ENCODE measurements around the gene TMPRSS6.

The TMPRSS6 gene

DNA sequence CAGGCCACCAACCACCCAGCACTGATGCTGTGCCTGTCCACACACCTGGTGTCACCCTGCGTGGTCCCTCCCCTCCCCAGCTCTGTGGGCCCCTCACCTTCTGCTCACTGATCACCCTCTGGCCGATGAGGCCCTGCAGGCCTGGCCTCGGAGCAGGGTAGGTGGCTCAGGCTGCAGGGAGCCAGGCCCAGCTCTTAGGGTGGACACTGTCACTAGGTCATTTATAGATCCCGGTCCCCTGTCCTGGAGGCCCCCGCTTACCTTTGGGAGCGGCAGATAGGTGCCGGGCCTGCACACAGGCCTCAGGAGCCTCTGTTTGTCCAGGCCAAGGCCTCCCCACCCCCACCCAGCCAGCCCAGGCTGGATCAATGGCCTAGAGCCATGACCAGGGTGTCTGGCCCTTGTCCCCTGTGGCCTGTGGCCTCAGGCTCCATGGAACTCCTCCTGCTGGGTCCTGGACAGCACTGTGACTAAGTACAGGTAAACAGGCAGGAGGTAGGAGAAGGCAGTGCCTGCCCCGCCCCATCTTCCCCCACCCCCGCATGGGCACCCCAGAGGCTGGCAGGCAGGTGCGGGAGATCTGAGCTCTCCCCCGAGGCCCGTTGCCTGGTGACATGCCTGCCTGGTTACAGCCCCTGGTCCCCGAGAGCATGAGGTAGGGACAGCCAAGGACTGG, at the start of gene TMPRSS6:
Gene TMPRSS6 (minus strand): TSS at position 472 of the 676 bp plus-strand sequence. CDS start 6,296 bp downstream, outside the sequence.
- H3K4me3 ChIP-seq (ENCODE audit: low read depth, low read length), result no peak within 1 kb of the TSS

GRCh38 chr22:37158963-37159290, 49.4 kb upstream of the TMPRSS6 start:
- no peak overlapping the region for H3K4me3 ChIP-seq (ENCODE audit: low read depth, low read length)

DNA sequence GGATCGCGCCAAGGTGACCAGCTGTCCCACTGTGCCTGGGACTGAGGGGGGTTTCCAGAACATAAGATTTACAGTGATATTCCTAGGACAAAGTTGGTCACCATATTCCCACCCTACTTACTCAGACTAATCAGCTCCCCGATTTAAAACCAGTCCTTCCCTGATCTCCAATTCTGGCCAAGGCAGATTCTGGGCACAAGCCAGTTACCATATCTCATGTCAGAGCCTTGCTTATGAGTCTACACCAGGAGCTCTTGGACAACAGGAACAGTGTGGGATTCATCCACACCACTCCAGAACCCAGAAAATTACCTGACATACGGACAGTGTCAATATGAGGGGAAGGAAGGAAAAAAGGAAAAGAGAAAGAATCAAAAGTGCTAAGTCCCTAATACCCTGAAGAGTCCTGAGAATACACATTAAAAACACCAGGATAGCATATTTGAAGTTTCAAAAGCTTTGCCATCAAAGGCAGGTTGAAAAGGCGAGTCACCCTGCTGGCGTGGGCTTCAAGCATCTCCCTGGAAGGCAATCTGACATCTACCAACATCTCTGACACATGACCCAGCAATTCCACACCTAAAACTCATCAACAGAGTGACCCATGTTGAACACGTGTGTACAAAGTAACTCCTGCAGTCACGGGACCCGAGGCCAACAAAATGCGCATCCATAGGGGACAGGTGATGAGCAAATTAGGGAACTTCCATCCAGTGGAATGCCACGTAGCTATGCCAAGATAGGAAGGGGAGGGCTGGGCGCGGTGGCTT, 48.2 kb upstream of the TMPRSS6 start:
- H3K4me3 ChIP-seq (ENCODE audit: low read depth, low read length), result no peak overlapping the region

- no peak overlapping the region for H3K4me3 ChIP-seq (ENCODE audit: low read depth, low read length)
Observed at GRCh38 chr22:37156686-37157435, 47.3 kb upstream of the TMPRSS6 start.

DNA sequence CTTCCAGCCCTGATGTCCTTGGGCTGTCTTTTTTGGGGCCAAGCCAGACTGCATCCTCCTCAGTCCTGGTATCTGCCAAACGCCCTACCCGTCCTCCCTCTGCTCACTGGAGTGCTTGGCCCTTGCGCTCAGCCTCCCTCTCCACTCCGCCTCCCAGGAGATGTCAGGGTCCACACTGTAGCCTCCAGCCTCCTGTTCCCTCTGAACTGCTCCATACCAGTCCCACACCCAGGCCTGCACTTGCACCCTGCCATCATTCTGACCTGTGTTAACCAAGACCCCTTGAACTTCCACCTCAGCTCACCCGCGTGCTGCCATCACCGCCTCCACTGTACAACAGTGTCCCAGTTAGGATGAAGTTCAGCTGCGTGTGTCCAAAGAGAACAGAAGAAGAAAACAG, 46.5 kb upstream of the TMPRSS6 start:
- no peak overlapping the region for H3K4me3 ChIP-seq (ENCODE audit: low read depth, low read length)

DNA sequence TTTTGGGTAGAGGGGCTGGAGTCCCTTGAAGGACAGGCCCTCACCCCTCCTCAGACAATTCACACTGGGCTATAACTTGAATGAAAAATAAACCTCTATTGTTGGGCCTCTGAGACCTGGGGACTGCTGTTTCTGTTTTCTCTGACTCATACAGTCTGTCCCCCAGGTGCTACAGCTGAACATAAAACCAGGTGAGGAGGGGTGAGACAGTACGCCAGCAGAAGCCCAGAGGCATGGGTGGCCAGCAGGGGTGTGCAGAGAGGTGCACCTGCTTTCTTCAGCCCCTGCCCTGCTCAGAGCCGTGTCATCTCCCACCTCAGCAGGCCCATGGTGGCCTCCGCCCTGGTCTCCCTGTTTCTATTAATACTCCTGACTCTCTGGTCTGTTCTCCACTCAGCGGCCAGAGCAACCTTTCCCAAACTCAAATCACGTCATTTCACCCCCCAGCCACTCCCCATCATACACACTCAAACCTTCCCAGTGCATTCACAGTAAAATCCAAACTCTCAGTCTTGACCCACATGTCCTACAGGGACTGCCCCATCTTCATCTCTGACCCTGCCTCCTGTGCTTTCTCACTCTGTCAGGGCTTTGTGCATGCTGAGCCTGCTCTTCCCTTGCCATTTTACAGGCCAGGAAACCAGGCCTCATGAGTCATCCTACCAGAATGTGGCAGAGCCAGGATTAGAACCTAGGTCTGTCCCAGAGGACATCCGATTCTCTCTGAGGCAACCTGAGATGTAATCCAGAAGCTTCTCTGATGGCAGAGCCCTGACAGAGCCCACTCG, 45.6 kb upstream of the TMPRSS6 start:
- no peak overlapping the region for H3K4me3 ChIP-seq (ENCODE audit: low read depth, low read length)

- no peak overlapping the region for H3K4me3 ChIP-seq (ENCODE audit: low read depth, low read length)
Observed at GRCh38 chr22:37153901-37154300, 44.4 kb upstream of the TMPRSS6 start.

DNA sequence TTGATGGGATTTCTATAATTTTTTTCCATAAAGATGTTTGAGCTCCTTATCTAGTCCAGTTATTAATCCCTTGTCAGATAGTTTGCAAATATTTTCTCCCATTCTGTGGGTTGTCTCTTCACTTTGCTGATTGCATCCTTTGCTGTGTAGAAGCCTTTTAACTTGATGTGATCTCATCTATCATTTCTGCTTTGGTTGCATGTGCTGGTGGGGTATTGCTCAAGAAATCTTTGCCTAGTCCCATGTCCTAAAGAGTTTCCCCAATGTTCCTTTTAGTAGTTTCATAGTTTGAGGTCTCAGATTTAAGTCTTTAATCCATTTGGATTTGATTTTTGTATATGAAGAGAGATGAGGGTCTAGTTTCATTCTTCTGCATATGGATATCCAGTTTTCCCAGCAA, 41.9 kb upstream of the TMPRSS6 start:
- H3K4me3 ChIP-seq (ENCODE audit: low read depth, low read length), result no peak overlapping the region

DNA sequence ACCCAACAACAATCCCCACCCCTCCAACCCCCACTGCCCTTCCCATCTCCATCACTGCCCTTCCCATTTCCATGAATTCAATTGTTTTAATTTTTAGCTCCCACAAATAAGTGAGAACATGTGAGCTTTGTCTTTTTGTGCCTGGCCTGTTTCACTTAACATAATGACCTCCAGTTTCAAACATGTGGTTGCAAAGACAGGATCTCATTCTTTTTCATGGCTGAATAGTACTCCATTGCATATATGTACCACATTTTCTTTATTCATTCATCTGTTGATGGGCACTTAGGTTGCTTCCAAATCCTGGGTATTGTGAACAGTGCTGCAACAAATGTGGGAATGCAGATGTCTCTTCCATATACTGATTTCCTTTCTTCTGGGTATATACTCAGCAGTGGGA, 41.2 kb upstream of the TMPRSS6 start:
- H3K4me3 ChIP-seq (ENCODE audit: low read depth, low read length), result no peak overlapping the region

- no peak overlapping the region for H3K4me3 ChIP-seq (ENCODE audit: low read depth, low read length)
Observed at GRCh38 chr22:37148742-37149665, 39.5 kb upstream of the TMPRSS6 start.

GRCh38 chr22:37148031-37148651, 38.6 kb upstream of the TMPRSS6 start:
- no peak overlapping the region for H3K4me3 ChIP-seq (ENCODE audit: low read depth, low read length)

DNA sequence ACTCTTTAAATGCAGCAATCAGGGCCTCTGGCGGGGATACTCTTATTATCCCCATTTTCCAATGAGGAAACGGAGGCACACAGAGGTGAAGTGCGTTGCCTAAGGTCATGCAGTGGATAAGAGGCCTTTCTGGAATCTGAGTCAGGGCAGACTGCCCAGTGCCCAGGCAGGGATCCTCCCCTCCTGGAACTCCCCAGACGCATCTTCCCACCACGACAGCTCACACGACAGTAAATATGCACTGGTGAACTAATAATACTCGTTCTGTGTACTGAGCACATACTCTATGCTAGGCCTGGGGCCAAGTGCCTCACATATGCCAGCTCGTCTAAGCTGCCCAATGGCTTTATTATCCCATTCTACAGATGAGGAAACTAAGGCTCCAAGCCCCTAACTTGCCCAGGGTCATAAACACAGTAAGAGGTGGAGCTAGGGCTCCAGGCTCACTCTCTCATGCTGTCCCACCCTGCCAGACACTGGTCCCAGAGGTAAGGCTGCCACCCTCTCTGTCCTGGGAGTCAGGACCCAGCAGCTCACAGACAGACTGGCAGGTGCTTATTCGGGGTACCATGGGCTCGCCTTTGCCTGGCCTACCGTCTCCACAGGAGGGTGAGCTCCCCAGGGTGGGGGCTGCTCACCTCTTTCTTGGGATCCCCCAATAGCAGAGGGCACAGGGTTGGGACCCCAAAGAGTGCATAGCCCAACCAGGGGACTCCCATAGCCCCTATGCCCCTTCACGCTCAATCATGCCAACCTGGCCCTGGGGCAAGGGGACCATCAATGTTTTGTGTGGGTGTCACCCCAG, 37.9 kb upstream of the TMPRSS6 start:
- no peak overlapping the region for H3K4me3 ChIP-seq (ENCODE audit: low read depth, low read length)

DNA sequence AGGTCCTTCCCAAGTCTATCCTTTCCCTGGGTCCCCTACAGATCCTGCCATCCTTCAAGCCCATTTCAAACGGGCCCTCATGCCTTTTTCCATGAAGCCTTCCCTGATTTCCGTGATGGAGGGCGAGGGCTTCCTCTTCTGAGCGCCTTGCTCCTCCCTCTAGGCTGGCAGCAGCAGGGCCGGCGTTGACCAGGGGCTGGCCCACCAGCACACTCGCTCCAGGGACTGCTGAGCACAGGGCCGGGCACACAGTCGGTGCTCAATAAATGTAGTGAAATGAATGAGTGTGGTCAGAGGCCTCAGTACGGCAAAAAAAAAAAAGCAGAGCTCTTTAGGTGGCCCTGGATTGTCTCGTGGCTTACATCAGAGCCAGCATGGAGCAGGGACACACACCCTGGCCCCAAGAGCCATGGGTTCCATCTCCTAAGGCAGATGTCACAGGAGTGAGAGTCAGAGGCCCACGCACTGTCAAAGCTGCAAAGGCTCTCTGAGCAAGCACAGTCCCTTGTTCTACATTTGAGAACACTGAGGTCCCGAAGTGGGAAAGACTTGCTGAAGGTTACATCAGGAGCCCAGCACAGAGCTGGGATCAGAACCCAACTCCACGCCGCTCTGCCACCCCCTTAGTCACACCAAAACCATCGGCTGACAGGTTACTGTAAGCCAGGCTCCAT, 37.1 kb upstream of the TMPRSS6 start:
- no peak overlapping the region for H3K4me3 ChIP-seq (ENCODE audit: low read depth, low read length)

DNA sequence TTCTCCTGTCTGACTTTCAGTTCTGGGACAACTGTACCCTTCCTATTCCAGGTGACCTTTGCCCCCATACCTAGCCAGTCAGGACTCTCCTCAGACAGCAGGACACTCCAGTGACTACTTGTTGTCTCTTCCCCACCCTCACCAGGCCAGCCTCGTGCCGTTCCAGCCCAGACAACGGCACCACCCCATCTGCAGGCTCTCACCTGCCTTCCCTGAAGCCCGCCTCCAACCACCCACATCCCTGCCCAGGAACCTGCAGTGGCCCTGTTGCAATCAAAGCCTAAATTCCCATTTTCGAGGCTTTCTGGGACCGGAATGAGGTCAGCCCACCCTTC, 36.5 kb upstream of the TMPRSS6 start:
- no peak overlapping the region for H3K4me3 ChIP-seq (ENCODE audit: low read depth, low read length)

GRCh38 chr22:37145180-37146050, 35.9 kb upstream of the TMPRSS6 start:
- H3K4me3 ChIP-seq (ENCODE audit: low read depth, low read length), result no peak overlapping the region

DNA sequence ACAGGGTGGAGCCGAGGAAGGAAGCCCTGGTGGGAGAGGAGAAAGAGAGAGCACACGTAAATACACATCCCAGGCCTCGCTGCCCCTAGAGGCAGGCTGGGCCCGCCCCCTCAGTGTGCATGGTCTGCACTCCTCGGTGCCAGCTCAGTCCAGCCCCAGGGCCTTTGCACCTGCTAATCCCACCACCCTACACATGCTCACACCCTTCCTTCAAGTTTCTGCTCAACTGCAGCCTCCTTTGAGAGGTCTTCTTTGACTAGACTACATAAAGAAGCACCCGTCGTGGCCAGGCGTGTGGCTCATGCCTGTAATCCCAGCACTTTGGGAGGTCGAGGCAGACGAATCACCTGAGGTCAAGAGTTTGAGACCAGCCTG, 34.7 kb upstream of the TMPRSS6 start:
- H3K4me3 ChIP-seq (ENCODE audit: low read depth, low read length), result no peak overlapping the region

DNA sequence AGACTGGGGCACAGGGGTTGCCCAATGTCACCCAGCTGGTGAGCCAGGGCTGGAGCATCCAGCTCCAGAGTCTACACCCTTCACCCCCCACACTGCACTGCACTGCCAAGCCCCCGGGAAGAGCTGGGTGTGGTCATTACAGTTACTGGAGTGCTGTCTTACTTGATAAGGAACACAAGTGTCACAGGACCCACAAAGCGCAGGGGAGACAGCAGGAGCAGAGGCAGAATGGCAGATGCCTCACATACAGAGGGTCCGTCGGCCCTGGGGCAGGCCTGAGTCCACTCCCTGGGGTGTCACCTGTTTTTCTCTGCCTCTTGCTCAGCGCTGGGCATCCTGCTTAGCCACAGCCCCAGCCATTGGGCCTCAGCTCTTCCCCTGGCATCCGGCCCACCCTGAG, 32.5 kb upstream of the TMPRSS6 start:
- H3K4me3 ChIP-seq (ENCODE audit: low read depth, low read length), result no peak overlapping the region

GRCh38 chr22:37141476-37141875, 32.0 kb upstream of the TMPRSS6 start:
- no peak overlapping the region for H3K4me3 ChIP-seq (ENCODE audit: low read depth, low read length)

All from iPS-11a (cell line).